Dendritic cell treated with granulocyte-macrophage colony-stimulating factor and Interleukin-4, amounts not matched to agents 40 ng/mL and 50 ng/mL, for 4 days (primary cell): ENCODE data around the gene FAM200B.

Experiments used
- H3K27ac Mint-ChIP-seq: one replicate; pipeline ENCODE4 v1.8.0; 2022; ENCODE audit warnings: mild to moderate bottlenecking, mixed read lengths
- H3K27me3 Mint-ChIP-seq: one replicate; pipeline ENCODE4 v1.8.0; 2022; ENCODE audit warnings: mild to moderate bottlenecking, mixed read lengths
- H3K36me3 Mint-ChIP-seq: one replicate; pipeline ENCODE4 v1.8.0; 2022; ENCODE audit warnings: low read depth, mixed read lengths
- H3K4me1 Mint-ChIP-seq: one replicate; pipeline ENCODE4 v1.8.0; 2022; ENCODE audit warnings: low read depth, mixed read lengths
- H3K4me3 Mint-ChIP-seq: one replicate; pipeline ENCODE4 v1.8.0; 2022; ENCODE audit warnings: mild to moderate bottlenecking, moderate library complexity, mixed read lengths
- H3K9me3 Mint-ChIP-seq: one replicate; pipeline ENCODE4 v1.8.0; 2022; ENCODE audit warnings: mixed read lengths
- intact Hi-C: fragments of 100-400 bp; cut with micrococcal nuclease; formaldehyde crosslinking; loops from one replicate; pipeline ENCODE4 v1.15.0; 2022

FAM200B gene

GRCh38 chr4:15694431-15694830, 12.8 kb downstream of the FAM200B start:
- H3K27ac Mint-ChIP-seq, result no peak overlapping the region
- H3K9me3 Mint-ChIP-seq, result peaks cover 6% of the 10 kb centered on the region
- peaks cover 35% of the 10 kb centered on the region for H3K4me1 Mint-ChIP-seq
- no peaks in the 10 kb centered on the region for H3K27me3 Mint-ChIP-seq
- H3K36me3 Mint-ChIP-seq, result no peaks in the 10 kb centered on the region
- intact Hi-C loops, result no loop called here
- no peak overlapping the region for H3K4me3 Mint-ChIP-seq

- peaks cover 39% of the 10 kb centered on the region for H3K4me1 Mint-ChIP-seq
- H3K27ac Mint-ChIP-seq, result no peak overlapping the region
- H3K27me3 Mint-ChIP-seq, result no peaks in the 10 kb centered on the region
- peaks cover 11% of the 10 kb centered on the region for H3K9me3 Mint-ChIP-seq
- intact Hi-C loops, result no loop called here
- no peaks in the 10 kb centered on the region for H3K36me3 Mint-ChIP-seq
- H3K4me3 Mint-ChIP-seq, result no peak overlapping the region
These were observed 13.6 kb downstream of the FAM200B start for GRCh38 chr4:15695240-15695699.

GRCh38 chr4:15695729-15696128, 14.1 kb downstream of the FAM200B start:
- peaks cover 11% of the 10 kb centered on the region for H3K9me3 Mint-ChIP-seq
- H3K4me1 Mint-ChIP-seq, result peaks cover 38% of the 10 kb centered on the region
- no peaks in the 10 kb centered on the region for H3K36me3 Mint-ChIP-seq

GRCh38 chr4:15696866-15697265, 15.2 kb downstream of the FAM200B start:
- no peak overlapping the region for H3K27ac Mint-ChIP-seq
- no peak overlapping the region for H3K4me3 Mint-ChIP-seq
- no peaks in the 10 kb centered on the region for H3K27me3 Mint-ChIP-seq
- intact Hi-C loops, result no loop called here
- peaks cover 11% of the 10 kb centered on the region for H3K9me3 Mint-ChIP-seq
- H3K4me1 Mint-ChIP-seq, result peaks cover 36% of the 10 kb centered on the region
- H3K36me3 Mint-ChIP-seq, result no peaks in the 10 kb centered on the region

More at GRCh38 chr4:15695729-15696128, 14.1 kb downstream of the FAM200B start:
- Mint-ChIP-seq H3K27me3 (no peaks in the 10 kb centered on the region), H3K27ac (no peak overlapping the region), H3K4me3 (no peak overlapping the region)
- intact Hi-C loops, result no loop called here

- H3K4me3 Mint-ChIP-seq, result peak within 1 kb of the TSS; percentile 70
- H3K36me3 Mint-ChIP-seq, result peaks cover 1% of the 10 kb centered on the region
- peak within 1 kb of the TSS; percentile 69 for H3K27ac Mint-ChIP-seq
- H3K27me3 Mint-ChIP-seq, result no peaks in the 10 kb centered on the region
- intact Hi-C loops, result no loop called here
- peaks cover 34% of the 10 kb centered on the region for H3K4me1 Mint-ChIP-seq
- H3K9me3 Mint-ChIP-seq, result peaks cover 11% of the 10 kb centered on the region
These were observed 21.3 kb downstream of the FAM200B start, which contains the start of gene BST1 for GRCh38 chr4:15702941-15703403. Gene BST1 (plus strand): TSS chr4:15703065. CDS start chr4:15703145, 80 bp downstream.

- Mint-ChIP-seq H3K36me3 (peaks cover 6% of the 10 kb centered on the region), H3K27me3 (no peaks in the 10 kb centered on the region), H3K4me1 (peaks cover 34% of the 10 kb centered on the region), H3K4me3 (peak overlapping the region; percentile 70), H3K9me3 (peaks cover 11% of the 10 kb centered on the region), H3K27ac (peak overlapping the region; percentile 69)
- intact Hi-C loops, result no loop called here
These were observed 21.8 kb downstream of the FAM200B start for GRCh38 chr4:15703439-15703838.

GRCh38 chr4:15704129-15704528, 22.5 kb downstream of the FAM200B start:
- Mint-ChIP-seq H3K4me1 (peaks cover 37% of the 10 kb centered on the region), H3K36me3 (peaks cover 8% of the 10 kb centered on the region), H3K9me3 (peaks cover 8% of the 10 kb centered on the region), H3K27me3 (no peaks in the 10 kb centered on the region), H3K4me3 (no peak overlapping the region), H3K27ac (peak overlapping the region; percentile 69)
- intact Hi-C loops, result no loop called here

GRCh38 chr4:15706646-15707362, 25.2 kb downstream of the FAM200B start:
- Mint-ChIP-seq H3K9me3 (no peaks in the 10 kb centered on the region), H3K27ac (no peak overlapping the region), H3K36me3 (peaks cover 11% of the 10 kb centered on the region), H3K27me3 (no peaks in the 10 kb centered on the region), H3K4me1 (peaks cover 29% of the 10 kb centered on the region), H3K4me3 (no peak overlapping the region)
- intact Hi-C loops, result no loop called here

GRCh38 chr4:15707363-15707715, 25.7 kb downstream of the FAM200B start:
- Mint-ChIP-seq H3K4me3 (no peak overlapping the region), H3K9me3 (no peaks in the 10 kb centered on the region), H3K27me3 (no peaks in the 10 kb centered on the region), H3K27ac (no peak overlapping the region), H3K36me3 (peaks cover 16% of the 10 kb centered on the region), H3K4me1 (peaks cover 27% of the 10 kb centered on the region)
- intact Hi-C loops, result no loop called here

- Mint-ChIP-seq H3K4me1 (peaks cover 6% of the 10 kb centered on the region), H3K4me3 (no peak overlapping the region), H3K36me3 (peaks cover 34% of the 10 kb centered on the region), H3K27ac (no peak overlapping the region), H3K27me3 (no peaks in the 10 kb centered on the region), H3K9me3 (no peaks in the 10 kb centered on the region)
- intact Hi-C loops, result no loop called here
These were observed 30.1 kb downstream of the FAM200B start for GRCh38 chr4:15711762-15712161.

GRCh38 chr4:15712214-15712613, 30.6 kb downstream of the FAM200B start:
- Mint-ChIP-seq H3K36me3 (peaks cover 39% of the 10 kb centered on the region), H3K27ac (no peak overlapping the region), H3K4me1 (peaks cover 6% of the 10 kb centered on the region), H3K27me3 (no peaks in the 10 kb centered on the region), H3K9me3 (no peaks in the 10 kb centered on the region), H3K4me3 (no peak overlapping the region)
- intact Hi-C loops, result no loop called here

GRCh38 chr4:15714141-15714540, 32.5 kb downstream of the FAM200B start:
- peaks cover 33% of the 10 kb centered on the region for H3K36me3 Mint-ChIP-seq
- no peak overlapping the region for H3K27ac Mint-ChIP-seq
- no peak overlapping the region for H3K4me3 Mint-ChIP-seq
- no peaks in the 10 kb centered on the region for H3K9me3 Mint-ChIP-seq
- peaks cover 11% of the 10 kb centered on the region for H3K4me1 Mint-ChIP-seq
- H3K27me3 Mint-ChIP-seq, result no peaks in the 10 kb centered on the region
- intact Hi-C loops, result no loop called here

GRCh38 chr4:15714646-15715435, 33.2 kb downstream of the FAM200B start:
- H3K27me3 Mint-ChIP-seq, result no peaks in the 10 kb centered on the region
- intact Hi-C loops, result no loop called here
- H3K4me3 Mint-ChIP-seq, result no peak overlapping the region
- no peaks in the 10 kb centered on the region for H3K9me3 Mint-ChIP-seq
- peaks cover 15% of the 10 kb centered on the region for H3K4me1 Mint-ChIP-seq
- peaks cover 39% of the 10 kb centered on the region for H3K36me3 Mint-ChIP-seq
- H3K27ac Mint-ChIP-seq, result no peak overlapping the region

GRCh38 chr4:15716115-15716514, 34.5 kb downstream of the FAM200B start:
- Mint-ChIP-seq H3K27ac (no peak overlapping the region), H3K4me3 (no peak overlapping the region), H3K36me3 (peaks cover 39% of the 10 kb centered on the region), H3K27me3 (no peaks in the 10 kb centered on the region), H3K9me3 (no peaks in the 10 kb centered on the region), H3K4me1 (peaks cover 19% of the 10 kb centered on the region)
- intact Hi-C loops, result no loop called here
